DND-41 (cell line): ENCODE data around the gene CDHR3.

Experiments
- ATAC-seq: fragments of 200-7000 bp; cut with Tn5 transposase; 3 replicates; pipeline ENCODE4 v1.9.1; 2021; ENCODE audit warnings: low read depth; ENCODE audit not compliant: insufficient read depth
- DNase-seq: peaks from one replicate; pipeline ENCODE4 v3.0.0-alpha.2; 2020
- H2AFZ ChIP-seq: 2 replicates; pipeline ENCODE4 v1.6.0; 2012; ENCODE audit warnings: low read depth, low read length
- H3K27ac ChIP-seq: 2 replicates; pipeline ENCODE4 v1.5.1; 2012; ENCODE audit warnings: low read length, inconsistent platforms
- H3K27me3 ChIP-seq: fragments of 200-600 bp; sonication (generic); 2 replicates; pipeline ENCODE4 v1.6.0; 2012; ENCODE audit warnings: low read length, mild to moderate bottlenecking, inconsistent platforms; ENCODE audit not compliant: insufficient read depth, poor library complexity
- H3K36me3 ChIP-seq: 2 replicates; pipeline ENCODE4 v1.5.1; 2012; ENCODE audit warnings: low read length, inconsistent platforms; ENCODE audit not compliant: insufficient read depth
- H3K4me1 ChIP-seq: 2 replicates; pipeline ENCODE4 v1.5.1; 2012; ENCODE audit warnings: mild to moderate bottlenecking, low read length; ENCODE audit not compliant: insufficient read depth
- H3K4me2 ChIP-seq: 2 replicates; pipeline ENCODE4 v1.6.0; 2012; ENCODE audit warnings: mild to moderate bottlenecking, moderate library complexity, low read length, inconsistent platforms; ENCODE audit not compliant: insufficient read depth
- H3K4me3 ChIP-seq, 2 experiments: fragments of 200-600 bp in 1 of 2; shearing (Covaris generic) in 1 of 2; 2 replicates each; pipeline ENCODE4 v1.5.1; 2012 to 2016; ENCODE audit warnings: inconsistent platforms in 2 of 2, low read length in 2 of 2, mild to moderate bottlenecking in 2 of 2, low read depth in 1 of 2, moderate library complexity in 1 of 2
- H3K79me2 ChIP-seq: 2 replicates; pipeline ENCODE4 v1.6.0; 2012; ENCODE audit warnings: low read length, inconsistent platforms; ENCODE audit not compliant: insufficient read depth
- H3K9ac ChIP-seq: 2 replicates; pipeline ENCODE4 v1.6.0; 2012; ENCODE audit warnings: low read depth, mild to moderate bottlenecking, inconsistent platforms, low read length, moderate library complexity
- H3K9me3 ChIP-seq: 2 replicates; pipeline ENCODE4 v1.5.1; 2012; ENCODE audit warnings: low read length, moderate library complexity, mild to moderate bottlenecking, inconsistent platforms; ENCODE audit not compliant: insufficient read depth, severe bottlenecking
- H4K20me1 ChIP-seq: 2 replicates; pipeline ENCODE4 v1.6.0; 2012; ENCODE audit warnings: low read length; ENCODE audit not compliant: insufficient read depth
- EZH2 ChIP-seq: IDR thresholded peaks from 3 replicates; pipeline ENCODE4 v1.6.1; 2012; ENCODE audit warnings: borderline replicate concordance, low read depth, mild to moderate bottlenecking, moderate library complexity, low read length, inconsistent platforms; ENCODE audit not compliant: severe bottlenecking
- TF ChIP-seq, protein P1 (sequence below): IDR thresholded peaks from 2 replicates; pipeline ENCODE4 v1.5.1; 2012; ENCODE audit warnings: borderline replicate concordance, low read length, moderate library complexity, mild to moderate bottlenecking; ENCODE audit not compliant: poor library complexity, severe bottlenecking; ENCODE audit errors: extremely low read depth

Gene CDHR3

DNA sequence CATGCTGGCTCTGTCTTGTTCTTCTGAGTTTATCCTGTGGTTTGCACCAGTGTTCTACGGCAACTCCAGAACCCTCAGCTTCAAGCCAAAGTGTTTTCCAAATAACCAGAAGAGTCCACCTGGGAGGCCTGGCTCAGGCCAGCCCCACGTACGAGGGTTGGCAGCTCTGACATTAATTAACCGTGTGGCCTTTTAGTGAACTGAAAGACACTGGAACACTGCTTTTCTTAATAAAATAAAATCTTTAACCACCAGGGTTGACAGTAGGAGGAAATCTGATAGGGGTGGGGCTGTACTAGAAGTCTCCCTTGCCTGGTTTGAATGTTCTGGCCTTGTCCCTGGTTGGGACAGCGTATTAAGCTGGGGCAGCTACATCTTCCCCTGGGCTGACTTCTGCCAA, 84.1 kb downstream of the CDHR3 start:
- H3K4me2 ChIP-seq = no peak overlapping the region
- peaks cover 3% of the 10 kb centered on the region for H3K4me1 ChIP-seq
- H3K79me2 ChIP-seq = no peaks in the 10 kb centered on the region
- no peak for DNase-seq
- peaks cover 57% of the 10 kb centered on the region for H3K27me3 ChIP-seq
- H3K36me3 ChIP-seq = no peaks in the 10 kb centered on the region
- ATAC-seq = no peak
- no peak overlapping the region for H3K4me3 ChIP-seq
- TF ChIP-seq, protein P1, sequence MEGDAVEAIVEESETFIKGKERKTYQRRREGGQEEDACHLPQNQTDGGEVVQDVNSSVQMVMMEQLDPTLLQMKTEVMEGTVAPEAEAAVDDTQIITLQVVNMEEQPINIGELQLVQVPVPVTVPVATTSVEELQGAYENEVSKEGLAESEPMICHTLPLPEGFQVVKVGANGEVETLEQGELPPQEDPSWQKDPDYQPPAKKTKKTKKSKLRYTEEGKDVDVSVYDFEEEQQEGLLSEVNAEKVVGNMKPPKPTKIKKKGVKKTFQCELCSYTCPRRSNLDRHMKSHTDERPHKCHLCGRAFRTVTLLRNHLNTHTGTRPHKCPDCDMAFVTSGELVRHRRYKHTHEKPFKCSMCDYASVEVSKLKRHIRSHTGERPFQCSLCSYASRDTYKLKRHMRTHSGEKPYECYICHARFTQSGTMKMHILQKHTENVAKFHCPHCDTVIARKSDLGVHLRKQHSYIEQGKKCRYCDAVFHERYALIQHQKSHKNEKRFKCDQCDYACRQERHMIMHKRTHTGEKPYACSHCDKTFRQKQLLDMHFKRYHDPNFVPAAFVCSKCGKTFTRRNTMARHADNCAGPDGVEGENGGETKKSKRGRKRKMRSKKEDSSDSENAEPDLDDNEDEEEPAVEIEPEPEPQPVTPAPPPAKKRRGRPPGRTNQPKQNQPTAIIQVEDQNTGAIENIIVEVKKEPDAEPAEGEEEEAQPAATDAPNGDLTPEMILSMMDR = no peak
- TF ChIP-seq EZH2 = no peak
- peaks cover 3% of the 10 kb centered on the region for H3K9me3 ChIP-seq
- H3K9ac ChIP-seq = no peak overlapping the region
- H3K27ac ChIP-seq = no peak overlapping the region
- no peaks in the 10 kb centered on the region for H4K20me1 ChIP-seq
- H2AFZ ChIP-seq = no peak overlapping the region

DNA sequence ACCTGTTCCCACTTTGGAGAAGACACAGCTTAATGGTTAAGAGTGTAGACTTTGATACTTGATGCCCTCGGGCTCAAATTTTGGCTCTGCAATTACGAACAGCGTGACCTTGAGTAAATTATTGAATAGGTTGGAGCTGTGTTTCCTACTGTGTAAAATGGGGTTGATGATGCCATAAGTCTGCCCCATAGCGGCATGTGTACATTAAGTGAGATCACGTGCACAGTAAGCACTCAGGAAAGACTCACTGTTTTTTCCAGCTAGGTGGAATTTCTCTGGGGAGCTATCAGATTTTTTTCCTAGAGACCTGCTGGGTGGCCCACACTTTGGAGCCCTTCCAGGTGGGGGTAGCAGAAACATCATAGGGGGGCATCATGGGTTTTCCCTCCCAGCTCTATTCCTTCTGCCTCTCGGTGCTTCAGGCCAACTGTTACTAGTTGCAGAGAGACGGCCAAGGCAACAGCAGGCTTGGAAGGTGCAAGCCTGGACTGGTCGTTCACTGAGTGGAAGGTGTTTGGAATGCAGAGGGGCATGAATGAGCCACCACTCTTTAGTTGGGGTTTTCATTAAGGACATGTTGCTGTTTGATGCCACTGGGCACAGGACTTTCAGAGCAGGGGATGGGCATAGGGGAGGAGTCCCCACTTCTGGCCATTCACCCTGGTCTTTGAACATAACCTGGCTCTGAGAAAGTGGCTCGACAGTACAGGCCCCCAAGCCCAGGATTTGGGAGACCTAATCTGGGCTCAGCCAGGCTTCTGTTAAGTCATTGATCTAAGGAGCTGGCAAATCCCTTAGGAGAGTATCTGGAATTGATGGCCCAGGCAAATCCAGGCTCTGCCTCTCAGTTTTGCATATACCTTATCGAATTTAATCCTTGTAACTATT, 85.0 kb downstream of the CDHR3 start:
- no peaks in the 10 kb centered on the region for H3K79me2 ChIP-seq
- H3K27ac ChIP-seq = no peak overlapping the region
- no peak overlapping the region for H3K4me3 ChIP-seq
- peaks cover 57% of the 10 kb centered on the region for H3K27me3 ChIP-seq
- H4K20me1 ChIP-seq = no peaks in the 10 kb centered on the region
- H3K9me3 ChIP-seq = peaks cover 3% of the 10 kb centered on the region
- DNase-seq (no peak), ATAC-seq (no peak)
- H3K4me1 ChIP-seq = no peaks in the 10 kb centered on the region
- H3K4me2 ChIP-seq = no peak overlapping the region
- TF ChIP-seq EZH2 = no peak
- TF ChIP-seq, protein P1 = no peak
- no peak overlapping the region for H3K9ac ChIP-seq
- no peak overlapping the region for H2AFZ ChIP-seq
- no peaks in the 10 kb centered on the region for H3K36me3 ChIP-seq

DNA sequence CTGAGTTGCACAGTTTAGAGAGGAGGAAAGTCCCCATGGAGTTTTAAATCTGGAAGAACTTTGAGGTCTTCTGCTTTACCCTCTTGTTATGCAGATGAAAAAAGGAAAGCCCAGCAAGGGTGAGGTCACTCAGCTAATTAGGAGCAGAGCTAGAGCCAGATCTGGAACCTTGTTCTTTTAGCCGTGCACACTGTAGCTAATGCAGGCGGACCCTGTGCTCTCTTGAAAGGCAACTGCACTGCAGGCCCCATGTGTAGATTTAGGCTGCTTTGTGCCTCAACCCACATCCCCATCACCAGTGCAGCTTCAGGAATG, 85.6 kb downstream of the CDHR3 start:
- ATAC-seq = no peak
- no peak overlapping the region for H3K4me3 ChIP-seq
- no peaks in the 10 kb centered on the region for H3K36me3 ChIP-seq

More for the DNA sequence above, 85.6 kb downstream of the CDHR3 start:
- DNase-seq = no peak
- no peak overlapping the region for H3K27ac ChIP-seq
- H3K79me2 ChIP-seq = no peaks in the 10 kb centered on the region
- no peak for TF ChIP-seq EZH2
- TF ChIP-seq, protein P1 = no peak
- H4K20me1 ChIP-seq = no peaks in the 10 kb centered on the region
- H3K9ac ChIP-seq = no peak overlapping the region
- peaks cover 59% of the 10 kb centered on the region for H3K27me3 ChIP-seq
- H3K4me1 ChIP-seq = no peaks in the 10 kb centered on the region
- H3K4me2 ChIP-seq = no peak overlapping the region
- H2AFZ ChIP-seq = no peak overlapping the region
- H3K9me3 ChIP-seq = peaks cover 3% of the 10 kb centered on the region
